ENCODE results near the gene BLVRB.
"Not testable (repeated sequence)": the region's sequence is repeated elsewhere in the genome, so short reads cannot be mapped to it uniquely, and the experiment has no call there.

Gene BLVRB

GRCh38 chr19:40465557-40466218 lies at the start of gene BLVRB:
Gene BLVRB, minus strand, starts transcription at chr19:40465745. Its CDS starts 57 bp downstream, at chr19:40465688.
- DNase-seq (ENCODE audit: low read depth in 2 of 2) = peak; percentile 100

GRCh38 chr19:40513741-40514315 lies 48.3 kb upstream of the BLVRB start:
- DNase-seq (ENCODE audit: low read depth in 2 of 2) = no peak

- no peak for DNase-seq (ENCODE audit: low read depth in 2 of 2)
Observed at GRCh38 chr19:40513345-40513678, 47.8 kb upstream of the BLVRB start.

GRCh38 chr19:40512473-40513344 lies 47.2 kb upstream of the BLVRB start:
- DNase-seq (ENCODE audit: low read depth in 2 of 2) = no peak

GRCh38 chr19:40512110-40512472 lies 46.5 kb upstream of the BLVRB start:
- no peak for DNase-seq (ENCODE audit: low read depth in 2 of 2)

GRCh38 chr19:40511487-40511886 lies 45.9 kb upstream of the BLVRB start:
- no peak for DNase-seq (ENCODE audit: low read depth in 2 of 2)

GRCh38 chr19:40510526-40511115 lies 45.1 kb upstream of the BLVRB start:
- DNase-seq (ENCODE audit: low read depth in 2 of 2) = no peak

- DNase-seq (ENCODE audit: low read depth in 2 of 2) = no peak
Observed at GRCh38 chr19:40508739-40509260, 43.3 kb upstream of the BLVRB start.

GRCh38 chr19:40507892-40508291 lies 42.3 kb upstream of the BLVRB start:
- no peak for DNase-seq (ENCODE audit: low read depth in 2 of 2)

GRCh38 chr19:40506099-40506498 lies 40.6 kb upstream of the BLVRB start:
- no peak for DNase-seq (ENCODE audit: low read depth in 2 of 2)

GRCh38 chr19:40503320-40503695 lies 37.8 kb upstream of the BLVRB start:
- no peak for DNase-seq (ENCODE audit: low read depth in 2 of 2)

- no peak for DNase-seq (ENCODE audit: low read depth in 2 of 2)
Observed at GRCh38 chr19:40502647-40503319, 37.2 kb upstream of the BLVRB start.

- no peak for DNase-seq (ENCODE audit: low read depth in 2 of 2)
Observed at GRCh38 chr19:40502081-40502480, 36.5 kb upstream of the BLVRB start.

GRCh38 chr19:40501599-40501998 lies 36.1 kb upstream of the BLVRB start:
- no peak for DNase-seq (ENCODE audit: low read depth in 2 of 2)

GRCh38 chr19:40500678-40501530 lies 35.4 kb upstream of the BLVRB start:
- DNase-seq (ENCODE audit: low read depth in 2 of 2) = not testable (repeated sequence)

- no peak for DNase-seq (ENCODE audit: low read depth in 2 of 2)
Observed at GRCh38 chr19:40499320-40499719, 33.8 kb upstream of the BLVRB start.

- no peak for DNase-seq (ENCODE audit: low read depth in 2 of 2)
Observed at GRCh38 chr19:40497214-40497613, 31.7 kb upstream of the BLVRB start.

GRCh38 chr19:40494191-40494838 lies 28.8 kb upstream of the BLVRB start:
- DNase-seq (ENCODE audit: low read depth in 2 of 2) = no peak

- DNase-seq (ENCODE audit: low read depth in 2 of 2) = no peak
Observed at GRCh38 chr19:40493778-40494177, 28.2 kb upstream of the BLVRB start.

GRCh38 chr19:40492274-40492673 lies 26.7 kb upstream of the BLVRB start:
- DNase-seq (ENCODE audit: low read depth in 2 of 2) = no peak
